Measurements from ENCODE around the gene SAP30BP. TPM values are rescaled to one million over a fixed set of nuclear protein-coding genes. Genes with fewer than 3 reads are reported as not detected.

SAP30BP gene
- total and polyA plus RNA-seq, 2 donors (not counting 1 experiment from before 2014, with no cell fraction given): 143 to 148 TPM

GRCh38 chr17:75626496-75627038, 40.6 kb upstream of the SAP30BP start:
- Histone ChIP-seq H4K20me1 (ENCODE audit: control insufficient read depth, insufficient read depth, low read length, poor library complexity, severe bottlenecking) (no peaks in the 10 kb centered on the region), H2AFZ (ENCODE audit: insufficient read depth, low read depth, low read length, poor library complexity, severe bottlenecking) (no peak overlapping the region), H3K9ac (ENCODE audit: low read length) (no peak overlapping the region), H3K4me1 (ENCODE audit: control insufficient read depth in 2 of 2, insufficient read depth in 2 of 2, low read length in 2 of 2) (no peaks in the 10 kb centered on the region), H3K4me2 (replicated peaks; ENCODE audit: low read depth, low read length, poor library complexity, severe bottlenecking) (no peak overlapping the region), H3K27ac (ENCODE audit: low read length in 2 of 2) (peak overlapping the region in 1 of 2 donors; percentile 15), H3K4me3 (ENCODE audit: control extremely low read depth in 1 of 5, extremely low read depth in 1 of 5, insufficient read depth in 1 of 5, low read depth in 2 of 5, low read length in 4 of 5) (no peak overlapping the region), H3K27me3 (replicated peaks in 1 of 4; ENCODE audit: control extremely low read depth in 1 of 4, control insufficient read depth in 3 of 4, insufficient read depth in 4 of 4, low read length in 3 of 4) (no peaks in the 10 kb centered on the region), H3K79me2 (ENCODE audit: control insufficient read depth, insufficient read depth, low read length) (no peaks in the 10 kb centered on the region), H3K9me3 (ENCODE audit: control extremely low read depth in 1 of 3, control insufficient read depth in 2 of 3, insufficient read depth in 1 of 3, low read length in 2 of 3) (no peaks in the 10 kb centered on the region), H3K36me3 (replicated peaks in 1 of 2; ENCODE audit: control extremely low read depth in 1 of 2, control insufficient read depth in 1 of 2, extremely low read depth in 1 of 2, insufficient read depth in 2 of 2, low read length in 1 of 2) (peaks cover 0 to 38% of the 10 kb centered on the region in 2 experiments)
- POLR2A ChIA-PET: no interaction called here
- intact Hi-C loops (cut with micrococcal nuclease): no loop called here
- H3K27ac Mint-ChIP-seq: no peak overlapping the region
- 40% methylated on average over 9 of the region's 11 CpGs for WGBS (ENCODE audit: insufficient coverage)
- TF ChIP-seq EZH2 (IDR thresholded peaks at IDR 0.05; ENCODE audit: borderline replicate concordance, insufficient read depth, low read depth, low read length, poor library complexity, severe bottlenecking) (no peak), CTCF (IDR thresholded peaks at IDR 0.05) (no peak)
- no peak overlapping the region for H3K4me3 Mint-ChIP-seq
- ATAC-seq (ENCODE audit: low read depth) (no peak), DNase-seq (no peak)
- H3K27me3 Mint-ChIP-seq: no peaks in the 10 kb centered on the region
- H3K9me3 Mint-ChIP-seq (ENCODE audit: insufficient read depth): no peaks in the 10 kb centered on the region
- CTCF ChIA-PET: interaction anchor here (0.8 to 19.7 kb wide), 2 partner anchors 16 to 121 kb away, joined by 3 to 389 read pairs; no protein-coding TSS in a partner anchor
- H3K4me1 Mint-ChIP-seq: peaks cover 2% of the 10 kb centered on the region

- H3K27me3 Mint-ChIP-seq: no peaks in the 10 kb centered on the region
Measured at GRCh38 chr17:75627094-75627493, 40.0 kb upstream of the SAP30BP start.

More at GRCh38 chr17:75627094-75627493, 40.0 kb upstream of the SAP30BP start:
- POLR2A ChIA-PET: no interaction called here
- Histone ChIP-seq H3K4me3 (ENCODE audit: control extremely low read depth in 1 of 5, extremely low read depth in 1 of 5, insufficient read depth in 1 of 5, low read depth in 2 of 5, low read length in 4 of 5) (no peak overlapping the region), H3K27ac (ENCODE audit: low read length in 2 of 2) (peak overlapping the region in 1 of 2 donors; percentile 15), H3K79me2 (ENCODE audit: control insufficient read depth, insufficient read depth, low read length) (no peaks in the 10 kb centered on the region), H3K4me1 (ENCODE audit: control insufficient read depth in 2 of 2, insufficient read depth in 2 of 2, low read length in 2 of 2) (no peaks in the 10 kb centered on the region), H3K9me3 (ENCODE audit: control extremely low read depth in 1 of 3, control insufficient read depth in 2 of 3, insufficient read depth in 1 of 3, low read length in 2 of 3) (no peaks in the 10 kb centered on the region), H4K20me1 (ENCODE audit: control insufficient read depth, insufficient read depth, low read length, poor library complexity, severe bottlenecking) (no peaks in the 10 kb centered on the region), H3K36me3 (replicated peaks in 1 of 2; ENCODE audit: control extremely low read depth in 1 of 2, control insufficient read depth in 1 of 2, extremely low read depth in 1 of 2, insufficient read depth in 2 of 2, low read length in 1 of 2) (peaks cover 0 to 33% of the 10 kb centered on the region in 2 experiments), H3K27me3 (replicated peaks in 1 of 4; ENCODE audit: control extremely low read depth in 1 of 4, control insufficient read depth in 3 of 4, insufficient read depth in 4 of 4, low read length in 3 of 4) (no peaks in the 10 kb centered on the region), H3K9ac (ENCODE audit: low read length) (no peak overlapping the region), H2AFZ (ENCODE audit: insufficient read depth, low read depth, low read length, poor library complexity, severe bottlenecking) (no peak overlapping the region), H3K4me2 (replicated peaks; ENCODE audit: low read depth, low read length, poor library complexity, severe bottlenecking) (no peak overlapping the region)
- 84% methylated on average over 10 of the region's 10 CpGs for WGBS (ENCODE audit: insufficient coverage)
- intact Hi-C loops (cut with micrococcal nuclease): no loop called here
- TF ChIP-seq CTCF (IDR thresholded peaks at IDR 0.05) (no peak), EZH2 (IDR thresholded peaks at IDR 0.05; ENCODE audit: borderline replicate concordance, insufficient read depth, low read depth, low read length, poor library complexity, severe bottlenecking) (no peak)
- H3K4me3 Mint-ChIP-seq: no peak overlapping the region
- no peak overlapping the region for H3K27ac Mint-ChIP-seq
- H3K9me3 Mint-ChIP-seq (ENCODE audit: insufficient read depth): no peaks in the 10 kb centered on the region
- DNase-seq (no peak), ATAC-seq (ENCODE audit: low read depth) (no peak)
- CTCF ChIA-PET: interaction anchor here (0.8 to 19.7 kb wide), 2 partner anchors 16 to 121 kb away, joined by 3 to 389 read pairs; no protein-coding TSS in a partner anchor
- H3K4me1 Mint-ChIP-seq: peaks cover 2% of the 10 kb centered on the region
